Loucy (cell line): ENCODE results near the gene SLC2A5.
"Not testable (repeated sequence)": the region's sequence is repeated elsewhere in the genome, so short reads cannot be mapped to it uniquely, and the experiment has no call there.

Experiments
- H2AFZ ChIP-seq: fragments of 200-600 bp; sonication (generic); 2 replicates; pipeline ENCODE4 v1.6.0; 2016; ENCODE audit warnings: antibody characterized with exemption, mild to moderate bottlenecking, low read length, moderate library complexity
- H3F3A ChIP-seq: fragments of 200-600 bp; 2 replicates; pipeline ENCODE4 v1.6.0; 2016; ENCODE audit warnings: antibody characterized with exemption, low read depth, mild to moderate bottlenecking
- H3K27me3 ChIP-seq: fragments of 200-600 bp; sonication (generic); 2 replicates; pipeline ENCODE4 v1.6.1; 2014; ENCODE audit warnings: low read length, mild to moderate bottlenecking; ENCODE audit not compliant: insufficient read depth, poor library complexity, severe bottlenecking
- H3K36me3 ChIP-seq: fragments of 200-600 bp; sonication (generic); 2 replicates; pipeline ENCODE4 v1.6.1; 2016; ENCODE audit warnings: low read length; ENCODE audit not compliant: insufficient read depth
- H3K4me1 ChIP-seq: fragments of 200-600 bp; sonication (generic); 2 replicates; pipeline ENCODE4 v1.5.1; 2014; ENCODE audit warnings: low read length, mild to moderate bottlenecking; ENCODE audit not compliant: insufficient read depth, poor library complexity, severe bottlenecking
- H3K4me2 ChIP-seq: fragments of 200-600 bp; sonication (generic); 2 replicates; pipeline ENCODE4 v1.6.0; 2014; ENCODE audit warnings: antibody characterized with exemption, low read length, low read depth, mild to moderate bottlenecking; ENCODE audit not compliant: poor library complexity, severe bottlenecking
- H3K4me3 ChIP-seq: fragments of 200-600 bp; sonication (generic); 2 replicates; pipeline ENCODE4 v1.5.1; 2014; ENCODE audit warnings: low read length, mild to moderate bottlenecking, mixed read lengths; ENCODE audit not compliant: poor library complexity, severe bottlenecking
- H3K79me2 ChIP-seq: fragments of 200-600 bp; sonication (generic); 2 replicates; pipeline ENCODE4 v1.6.1; 2014; ENCODE audit warnings: low read length; ENCODE audit not compliant: insufficient read depth
- H3K9ac ChIP-seq: fragments of 200-600 bp; sonication (generic); 2 replicates; pipeline ENCODE4 v1.6.0; 2014; ENCODE audit warnings: mild to moderate bottlenecking, low read depth, low read length, moderate library complexity; ENCODE audit not compliant: poor library complexity, severe bottlenecking
- H3K9me2 ChIP-seq: fragments of 200-600 bp; sonication (generic); replicated peaks from 2 replicates; pipeline ENCODE4 v1.6.1; 2016; ENCODE audit warnings: low read depth, low read length, mixed read lengths
- H3K9me3 ChIP-seq: fragments of 200-600 bp; sonication (generic); 2 replicates; pipeline ENCODE4 v1.6.1; 2014; ENCODE audit warnings: mild to moderate bottlenecking, antibody characterized with exemption, low read length, low read depth; ENCODE audit not compliant: insufficient read depth
- H4K20me1 ChIP-seq: fragments of 200-600 bp; sonication (generic); 2 replicates; pipeline ENCODE4 v1.6.0; 2014; ENCODE audit warnings: antibody characterized with exemption, low read length, mild to moderate bottlenecking; ENCODE audit not compliant: insufficient read depth, poor library complexity, severe bottlenecking
- EZH2phosphoT487 ChIP-seq: fragments of 200-600 bp; IDR thresholded peaks from 2 replicates; pipeline ENCODE4 v1.6.1; 2018; ENCODE audit warnings: antibody characterized with exemption, mild to moderate bottlenecking, moderate library complexity, borderline replicate concordance
- TF ChIP-seq, protein P1 (sequence below): fragments of 200-600 bp; sonication (generic); conservative IDR thresholded peaks from 2 replicates; pipeline ENCODE4 v1.5.1; 2014; ENCODE audit warnings: mild to moderate bottlenecking, antibody characterized with exemption, low read length

Gene SLC2A5

DNA sequence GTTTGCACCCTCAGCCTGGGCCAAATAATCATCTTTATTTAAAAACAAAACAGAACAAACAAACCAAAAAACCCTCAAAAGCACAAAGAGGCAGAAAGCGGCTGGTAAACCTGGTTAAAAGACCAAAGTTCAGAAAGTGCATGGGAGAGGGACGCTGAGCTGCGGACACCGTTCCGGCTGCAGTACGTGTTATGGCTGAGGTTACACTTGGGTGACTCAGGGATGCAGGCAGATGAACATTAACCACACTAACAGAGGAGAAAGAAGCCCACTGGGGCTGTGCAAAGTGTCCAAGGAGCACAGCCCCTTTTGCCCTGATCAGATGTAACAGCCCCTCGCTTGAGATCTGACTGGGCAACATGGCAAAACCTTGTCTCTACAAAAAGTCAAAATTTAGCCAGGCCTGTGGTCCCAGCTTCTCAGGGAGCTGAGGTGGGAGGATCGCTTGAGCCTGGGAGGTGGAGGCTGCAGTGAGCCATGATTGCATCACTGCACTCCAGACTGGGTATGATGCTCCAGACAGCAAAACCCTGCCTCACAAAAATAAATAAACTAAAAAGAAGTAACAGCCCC, 31.1 kb upstream of the SLC2A5 start:
- no peak overlapping the region for H3K4me2 ChIP-seq
- H3K9ac ChIP-seq: no peak overlapping the region
- H3K79me2 ChIP-seq: no peaks in the 10 kb centered on the region
- H3K4me1 ChIP-seq: no peaks in the 10 kb centered on the region
- no peaks in the 10 kb centered on the region for H3K9me3 ChIP-seq
- no peaks in the 10 kb centered on the region for H3K27me3 ChIP-seq
- no peaks in the 10 kb centered on the region for H3K9me2 ChIP-seq
- TF ChIP-seq, protein P1, sequence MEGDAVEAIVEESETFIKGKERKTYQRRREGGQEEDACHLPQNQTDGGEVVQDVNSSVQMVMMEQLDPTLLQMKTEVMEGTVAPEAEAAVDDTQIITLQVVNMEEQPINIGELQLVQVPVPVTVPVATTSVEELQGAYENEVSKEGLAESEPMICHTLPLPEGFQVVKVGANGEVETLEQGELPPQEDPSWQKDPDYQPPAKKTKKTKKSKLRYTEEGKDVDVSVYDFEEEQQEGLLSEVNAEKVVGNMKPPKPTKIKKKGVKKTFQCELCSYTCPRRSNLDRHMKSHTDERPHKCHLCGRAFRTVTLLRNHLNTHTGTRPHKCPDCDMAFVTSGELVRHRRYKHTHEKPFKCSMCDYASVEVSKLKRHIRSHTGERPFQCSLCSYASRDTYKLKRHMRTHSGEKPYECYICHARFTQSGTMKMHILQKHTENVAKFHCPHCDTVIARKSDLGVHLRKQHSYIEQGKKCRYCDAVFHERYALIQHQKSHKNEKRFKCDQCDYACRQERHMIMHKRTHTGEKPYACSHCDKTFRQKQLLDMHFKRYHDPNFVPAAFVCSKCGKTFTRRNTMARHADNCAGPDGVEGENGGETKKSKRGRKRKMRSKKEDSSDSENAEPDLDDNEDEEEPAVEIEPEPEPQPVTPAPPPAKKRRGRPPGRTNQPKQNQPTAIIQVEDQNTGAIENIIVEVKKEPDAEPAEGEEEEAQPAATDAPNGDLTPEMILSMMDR: no peak
- TF ChIP-seq EZH2phosphoT487: no peak
- no peaks in the 10 kb centered on the region for H3K36me3 ChIP-seq
- H2AFZ ChIP-seq: no peak overlapping the region
- no peaks in the 10 kb centered on the region for H4K20me1 ChIP-seq
- H3K4me3 ChIP-seq: no peak overlapping the region
- H3F3A ChIP-seq: no peaks in the 10 kb centered on the region

DNA sequence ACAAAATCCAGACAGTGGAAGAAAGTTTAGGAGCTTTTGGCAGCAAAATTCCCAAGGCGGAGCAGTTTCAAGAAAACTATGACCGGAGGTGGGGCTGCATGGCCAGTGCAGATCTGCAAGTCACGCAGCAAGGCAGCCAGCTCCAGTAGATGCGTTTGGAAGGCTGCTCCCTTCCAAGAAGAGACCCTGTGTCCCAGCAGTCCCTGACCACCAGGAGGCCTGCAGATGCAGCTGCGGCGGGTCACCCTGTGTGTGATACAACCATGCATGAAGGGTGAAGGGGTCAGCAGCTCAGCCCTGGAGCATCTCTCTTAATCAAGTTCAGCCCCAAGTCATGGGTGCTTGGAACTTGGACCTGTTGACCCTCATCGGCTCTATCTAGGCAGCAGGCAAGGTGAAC, 30.1 kb upstream of the SLC2A5 start:
- H3K36me3 ChIP-seq: no peaks in the 10 kb centered on the region
- no peak overlapping the region for H2AFZ ChIP-seq
- H3K9me3 ChIP-seq: no peaks in the 10 kb centered on the region
- H3K4me3 ChIP-seq: no peak overlapping the region
- H3F3A ChIP-seq: no peaks in the 10 kb centered on the region
- TF ChIP-seq, protein P1: no peak; the same call in 1 of the 2 replicates
- no peaks in the 10 kb centered on the region for H3K27me3 ChIP-seq
- no peak overlapping the region for H3K4me2 ChIP-seq
- no peaks in the 10 kb centered on the region for H3K79me2 ChIP-seq
- no peak overlapping the region for H3K9ac ChIP-seq
- H3K4me1 ChIP-seq: no peaks in the 10 kb centered on the region
- no peaks in the 10 kb centered on the region for H4K20me1 ChIP-seq
- no peaks in the 10 kb centered on the region for H3K9me2 ChIP-seq

DNA sequence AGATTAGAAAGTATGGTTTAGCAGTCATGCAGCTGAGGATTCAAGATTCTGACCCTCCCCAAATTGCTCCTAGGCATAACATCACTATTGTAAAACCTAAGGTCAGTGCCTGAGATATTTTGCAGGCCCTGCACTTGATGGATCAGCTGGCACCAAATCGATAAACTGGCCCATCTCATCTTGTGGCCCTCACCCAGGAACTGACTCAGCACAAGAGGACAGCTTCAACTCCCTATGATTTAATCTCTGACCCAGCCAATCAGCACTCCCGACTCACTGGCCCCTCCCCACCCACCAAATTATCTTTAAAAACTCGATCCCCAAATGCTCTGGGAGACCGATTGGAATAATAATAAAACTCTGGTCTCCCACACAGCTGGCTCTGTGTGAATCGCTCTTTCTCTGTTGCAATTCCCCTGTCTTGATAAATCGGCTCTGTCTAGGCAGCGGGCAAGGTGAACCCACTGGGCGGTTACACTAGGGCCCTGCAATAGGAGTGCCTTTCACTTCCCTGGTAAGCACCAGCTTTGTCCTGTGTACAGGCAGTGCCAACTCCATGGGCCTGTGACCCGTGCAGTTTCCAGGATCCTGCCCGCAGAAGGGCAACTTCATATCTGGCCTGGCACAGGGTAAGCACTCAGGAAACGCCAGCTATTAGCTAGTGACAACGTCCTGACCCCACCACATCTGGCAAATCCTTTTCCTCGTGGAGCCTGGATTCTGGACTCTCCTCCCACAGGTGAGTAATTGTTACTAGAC, 28.7 kb upstream of the SLC2A5 start:
- no peaks in the 10 kb centered on the region for H3K36me3 ChIP-seq
- H3F3A ChIP-seq: no peaks in the 10 kb centered on the region
- H3K4me2 ChIP-seq: no peak overlapping the region
- H3K4me3 ChIP-seq: no peak overlapping the region
- no peak for TF ChIP-seq EZH2phosphoT487
- H3K9me3 ChIP-seq: no peaks in the 10 kb centered on the region
- no peaks in the 10 kb centered on the region for H3K9me2 ChIP-seq
- H4K20me1 ChIP-seq: no peaks in the 10 kb centered on the region
- H3K27me3 ChIP-seq: no peaks in the 10 kb centered on the region
- H3K79me2 ChIP-seq: no peaks in the 10 kb centered on the region
- no peak overlapping the region for H2AFZ ChIP-seq
- no peak overlapping the region for H3K9ac ChIP-seq
- no peaks in the 10 kb centered on the region for H3K4me1 ChIP-seq

DNA sequence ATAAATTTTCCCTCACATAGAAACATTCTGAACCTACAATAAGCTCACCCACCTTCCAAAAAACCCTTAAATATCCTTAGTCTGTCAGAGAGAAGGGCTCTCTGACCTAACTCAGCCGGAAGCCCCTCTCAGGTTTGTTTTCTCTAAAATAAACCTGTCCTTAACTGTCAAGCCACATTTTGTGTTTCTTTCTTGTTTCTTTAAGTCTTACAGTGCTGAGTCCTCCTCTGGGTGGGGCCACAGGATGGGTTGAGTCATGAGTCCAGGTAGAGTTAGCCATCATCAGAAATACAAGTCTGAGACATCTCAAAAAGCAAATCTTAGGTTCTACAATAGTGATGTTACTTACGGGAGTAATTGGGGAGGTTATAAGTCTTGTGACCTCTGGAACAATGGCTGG, 26.4 kb upstream of the SLC2A5 start:
- Histone ChIP-seq H3K9ac (no peak overlapping the region), H2AFZ (no peak overlapping the region), H3K36me3 (no peaks in the 10 kb centered on the region), H3K4me1 (no peaks in the 10 kb centered on the region), H3K4me3 (no peak overlapping the region), H3K79me2 (no peaks in the 10 kb centered on the region), H3K4me2 (no peak overlapping the region), H4K20me1 (no peaks in the 10 kb centered on the region), H3F3A (no peaks in the 10 kb centered on the region), H3K9me2 (no peaks in the 10 kb centered on the region), H3K27me3 (no peaks in the 10 kb centered on the region), H3K9me3 (no peaks in the 10 kb centered on the region)
- TF ChIP-seq EZH2phosphoT487: no peak
- TF ChIP-seq, protein P1: no peak

DNA sequence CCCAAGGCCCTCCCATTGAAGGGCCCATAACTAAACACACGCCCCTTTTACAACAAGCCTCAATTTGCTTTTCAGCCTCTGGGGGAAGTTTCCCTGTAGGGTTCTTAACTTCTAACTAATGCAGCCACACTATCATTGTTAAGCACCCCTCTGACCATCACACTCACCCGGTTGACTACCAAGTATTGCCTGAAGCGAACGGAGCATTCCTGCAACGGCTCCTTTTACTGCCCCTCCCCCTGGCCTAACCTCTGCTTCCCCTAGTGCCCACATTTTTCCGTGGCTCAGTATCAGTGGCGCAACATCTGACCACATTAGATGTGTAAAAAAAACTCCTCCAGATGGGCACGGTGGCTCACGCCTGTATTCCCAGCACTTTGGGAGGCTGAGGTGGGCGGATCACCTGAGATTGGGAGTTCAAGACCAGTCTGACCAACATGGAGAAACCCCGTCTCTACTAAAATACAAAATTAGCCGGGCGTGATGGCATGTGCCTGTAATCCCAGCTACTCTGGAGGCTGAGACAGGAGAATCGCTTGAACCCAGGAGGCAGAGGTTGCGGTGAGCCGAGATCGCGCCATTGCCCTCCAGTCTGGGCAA, 24.7 kb upstream of the SLC2A5 start:
- H4K20me1 ChIP-seq, H3K9ac ChIP-seq, H3F3A ChIP-seq, H3K4me2 ChIP-seq, H3K9me2 ChIP-seq, H3K27me3 ChIP-seq, H3K4me1 ChIP-seq, H3K4me3 ChIP-seq, H2AFZ ChIP-seq, H3K79me2 ChIP-seq, H3K36me3 ChIP-seq, H3K9me3 ChIP-seq: not testable (repeated sequence)
